K562 (cell line): ENCODE measurements around the gene CXCL5. TPM values are rescaled to one million over a fixed set of nuclear protein-coding genes. Genes with fewer than 3 reads are reported as not detected.

Experiments used
- ATAC-seq: fragments of 200-7000 bp; cut with Tn5 transposase; 3 replicates; pipeline ENCODE4 v1.9.1; 2020; ENCODE audit warnings: moderate library complexity
- BruUV-seq: library from RNA; stranded (reverse); fragments of 400-500 nt; replicated peaks from 2 replicates; lab custom pipeline; 2021; lab: Mats Ljungman, UMichigan
- CTCF ChIA-PET: fragments of 300-600 bp; formaldehyde crosslinking; extraction: SDS; loops from one replicate; lab custom pipeline; 2021; ENCODE audit warnings: low intra/inter-chr PET ratio; lab: Yijun Ruan, JAX
- POLR2A ChIA-PET: fragments of 300-600, 350-650 bp; sonication (Branson Sonifier 250); formaldehyde crosslinking; extraction: SDS; loops from one replicate; lab custom pipeline; 2021; ENCODE audit warnings: antibody characterized with exemption, inconsistent platforms; lab: Yijun Ruan, JAX
- DNase-seq, 4 experiments: peaks; one replicate each; pipeline versions ENCODE4 v3.0.0 to v3.0.0-alpha.2; 2011 to 2018; ENCODE audit warnings: low spot score in 3 of 4, mixed read lengths in 3 of 4; ENCODE audit errors: extremely low read depth in 1 of 4
- FAIRE-seq: peaks from 2 replicates; lab custom pipeline; 2011; peaks lifted over from hg19 to GRCh38; lab: Jason Lieb, UNC
- H2AFZ ChIP-seq: 2 replicates; pipeline ENCODE4 v1.6.0; 2011; ENCODE audit warnings: low read depth, low read length, control low read depth, inconsistent platforms
- H3K27ac ChIP-seq: fragments of 200-600 bp; 3 replicates; pipeline ENCODE4 v1.8.0; 2011; ENCODE audit warnings: low read depth, mild to moderate bottlenecking, control low read depth, inconsistent platforms, low read length, moderate library complexity, mixed read lengths; ENCODE audit errors: extremely low read depth
- H3K27me3 ChIP-seq, 2 experiments: fragments of 300-600 bp in 1 of 2; 2 replicates in 1 of 2; 3 replicates in 1 of 2; pipeline versions ENCODE4 v1.6.0 to v1.8.0; 2011; ENCODE audit warnings: inconsistent platforms in 2 of 2, low read length in 2 of 2, mild to moderate bottlenecking in 1 of 2, mixed read lengths in 1 of 2, moderate library complexity in 1 of 2; ENCODE audit not compliant: control insufficient read depth in 2 of 2, insufficient read depth in 2 of 2
- H3K36me3 ChIP-seq: fragments of 300-600 bp; 3 replicates; pipeline ENCODE4 v1.8.0; 2011; ENCODE audit warnings: mild to moderate bottlenecking, low read length, inconsistent platforms; ENCODE audit not compliant: control insufficient read depth, insufficient read depth
- H3K4me1 ChIP-seq, 2 experiments: fragments of 200-600 bp in 1 of 2; replicated peaks in 1 of 2; 2 replicates in 1 of 2; 3 replicates in 1 of 2; pipeline versions ENCODE4 v1.5.1 to v1.8.0; 2011; ENCODE audit warnings: inconsistent platforms in 2 of 2, low read length in 2 of 2, mild to moderate bottlenecking in 1 of 2, mixed read lengths in 1 of 2, moderate library complexity in 1 of 2; ENCODE audit not compliant: control insufficient read depth in 2 of 2, insufficient read depth in 2 of 2
- H3K4me2 ChIP-seq: 2 replicates; pipeline ENCODE4 v1.6.1; 2011; ENCODE audit warnings: low read length, control low read depth, inconsistent platforms, mixed read lengths; ENCODE audit not compliant: insufficient read depth
- H3K4me3 ChIP-seq: fragments of 200-600 bp; sonication (generic), shearing (Covaris generic); 2 replicates; pipeline ENCODE4 v1.5.1; 2016; ENCODE audit warnings: control low read depth, inconsistent platforms
- H3K79me2 ChIP-seq: fragments of 200-600 bp; 3 replicates; pipeline ENCODE4 v1.8.0; 2011; ENCODE audit warnings: low read length, inconsistent platforms; ENCODE audit not compliant: control insufficient read depth, insufficient read depth
- H3K9ac ChIP-seq, 2 experiments: 2 replicates each; pipeline versions ENCODE4 v1.6.0 to v1.6.1; 2011; ENCODE audit warnings: low read depth in 2 of 2, low read length in 2 of 2, control low read depth in 1 of 2, inconsistent platforms in 1 of 2, mild to moderate bottlenecking in 1 of 2, mixed read lengths in 1 of 2; ENCODE audit not compliant: insufficient read depth in 1 of 2
- H3K9me1 ChIP-seq: one replicate; pipeline ENCODE4 v1.6.0; 2011; ENCODE audit warnings: inconsistent platforms, mild to moderate bottlenecking, low read length, moderate library complexity; ENCODE audit not compliant: control insufficient read depth, insufficient read depth
- H3K9me3 ChIP-seq: replicated peaks from 2 replicates; pipeline ENCODE4 v1.5.1; 2011; ENCODE audit warnings: low read depth, low read length, inconsistent platforms; ENCODE audit not compliant: control insufficient read depth, insufficient read depth
- H4K20me1 ChIP-seq: replicated peaks from 2 replicates; pipeline ENCODE4 v1.6.1; 2011; ENCODE audit warnings: low read length, inconsistent platforms, mixed read lengths; ENCODE audit not compliant: control insufficient read depth, insufficient read depth
- AFF1 ChIP-seq, 2 experiments: fragments of 450-650 bp; IDR thresholded peaks; 2 replicates each; pipeline ENCODE4 v1.6.1; 2018; ENCODE audit warnings: mild to moderate bottlenecking in 2 of 2, low read depth in 1 of 2; ENCODE audit not compliant: partially characterized antibody in 2 of 2
- E2F5 ChIP-seq: sonication (generic); formaldehyde crosslinking; IDR thresholded peaks from 2 replicates; pipeline ENCODE4 v1.8.0; 2022; ENCODE audit warnings: mild to moderate bottlenecking, missing genetic modification reagents
- HDAC1 ChIP-seq, 2 experiments: fragments of 450-650 bp; IDR thresholded peaks; 2 replicates each; pipeline ENCODE4 v1.6.1; 2016 to 2017; ENCODE audit warnings: inconsistent platforms in 1 of 2, mild to moderate bottlenecking in 1 of 2, moderate library complexity in 1 of 2
- HNRNPK ChIP-seq: fragments of 200-400 bp; formaldehyde crosslinking; IDR thresholded peaks from one replicate; pipeline ENCODE4 v1.6.1; 2018; ENCODE audit warnings: mild to moderate bottlenecking, low read depth, low read length; ENCODE audit not compliant: poor library complexity, severe bottlenecking
- MTA2 ChIP-seq: fragments of 450-650 bp; IDR thresholded peaks from 2 replicates; pipeline ENCODE4 v1.6.1; 2016; ENCODE audit warnings: low read depth
- SMARCB1 ChIP-seq: IDR thresholded peaks from 2 replicates; pipeline ENCODE4 v1.6.1; 2011; ENCODE audit warnings: improper control_type of control experiment, low read depth; ENCODE audit not compliant: insufficient read length
- SP2 ChIP-seq: IDR thresholded peaks from 2 replicates; pipeline ENCODE4 v1.6.1; 2011; ENCODE audit warnings: mild to moderate bottlenecking, low read depth, low read length, moderate library complexity; ENCODE audit not compliant: poor library complexity, severe bottlenecking; ENCODE audit errors: extremely low read depth
- TFAM ChIP-seq: fragments of 250-450 bp; sonication (Bioruptor Pico); conservative IDR thresholded peaks from 2 replicates; pipeline ENCODE4 v1.5.0; 2021; ENCODE audit warnings: mild to moderate bottlenecking, moderate library complexity
- ZBED1 ChIP-seq: IDR thresholded peaks from 2 replicates; pipeline ENCODE4 v1.6.1; 2014
- ZBTB7A ChIP-seq: IDR thresholded peaks from 2 replicates; pipeline ENCODE4 v1.6.1; 2011; ENCODE audit warnings: low read depth, mild to moderate bottlenecking, low read length, moderate library complexity, borderline replicate concordance; ENCODE audit not compliant: control insufficient read depth
- ZHX1 ChIP-seq: fragments of 150-350 bp; conservative IDR thresholded peaks from 2 replicates; pipeline ENCODE4 v1.6.1; 2014; ENCODE audit warnings: low read length
- ZNF232 ChIP-seq: sonication (generic); formaldehyde crosslinking; IDR thresholded peaks from 2 replicates; pipeline ENCODE4 v1.8.0; 2022; ENCODE audit warnings: mild to moderate bottlenecking, missing genetic modification reagents
- ZNF445 ChIP-seq: fragments of 250-450 bp; sonication (Bioruptor Pico); IDR thresholded peaks from 2 replicates; pipeline ENCODE4 v1.4.0; 2020; ENCODE audit warnings: low read depth, mild to moderate bottlenecking, moderate library complexity
- ZZZ3 ChIP-seq: fragments of 450-650 bp; IDR thresholded peaks from 2 replicates; pipeline ENCODE4 v1.6.1; 2016; ENCODE audit warnings: antibody characterized with exemption, mild to moderate bottlenecking, moderate library complexity
- WGBS: fragments of 100-300 bp; shearing (Covaris generic); methylation state at CpG from one replicate; pipeline ENCODE4 v1.1.6; 2016; ENCODE audit warnings: low coverage, mixed read lengths; ENCODE audit not compliant: insufficient coverage; ENCODE audit errors: missing lambda C conversion rate; 5-methylcytosine and 5-hydroxymethylcytosine counted together
- in situ Hi-C: fragments of 300-500 bp; cut with MboI; formaldehyde crosslinking; loops from 4 replicates; pipeline ENCODE4 v1.15.0; 2018; ENCODE audit warnings: inconsistent platforms, mixed read lengths
- intact Hi-C: fragments of 100-400 bp; cut with micrococcal nuclease; formaldehyde crosslinking; loops from 2 replicates; pipeline ENCODE4 v1.14.2; 2022
- polyA plus RNA-seq, 8 experiments: library from polyadenylated mRNA; depleted of rRNA in 4 of 8; stranded (reverse) in 5 of 8; unstranded in 3 of 8; fragments of >200 nt; fragmentation: Nextera tagmentation in 2 of 8; fragmentation: Illumina TruSeq in 1 of 8; extraction: Ambion mirVana in 2 of 8; extraction: Trizol in 1 of 8; gene quantifications; 2 replicates each; pipeline versions ENCODE4 v1.2.1 to v1.2.3, GENCODE V29; 2011 to 2014; ENCODE audit warnings: inconsistent platforms in 1 of 8, missing spikeins in 1 of 8
- total RNA-seq, 7 experiments: library from RNA; depleted of rRNA in 6 of 7; stranded (reverse); fragments of >200 nt in 6 of 7; fragmentation: Illumina TruSeq in 2 of 7; extraction: Trizol in 2 of 7; gene quantifications; 2 replicates each; pipeline versions ENCODE4 v1.2.1 to v1.2.3, GENCODE V29; 2011 to 2021; ENCODE audit warnings: low replicate concordance in 1 of 7

The CXCL5 gene
- total and polyA plus RNA-seq, 9 of the 15 experiments (the other 6 are each of a cell fraction or from before 2014, with no cell fraction given): not detected

GRCh38 chr4:74015126-74015780, 16.8 kb upstream of the CXCL5 start:
- ATAC-seq (no peak; the same call in 1 of the 3 replicates), DNase-seq (no peak), FAIRE-seq (no peak)
- Histone ChIP-seq H3K36me3 (no peaks in the 10 kb centered on the region), H3K4me2 (no peak overlapping the region), H3K27ac (no peak overlapping the region), H3K9me3 (no peaks in the 10 kb centered on the region), H2AFZ (no peak overlapping the region), H3K27me3 (no peaks in the 10 kb centered on the region), H3K4me1 (no peaks in the 10 kb centered on the region; a peak in 1 of 5 replicates), H3K4me3 (no peak overlapping the region), H3K9ac (no peak overlapping the region), H4K20me1 (no peaks in the 10 kb centered on the region), H3K9me1 (no peaks in the 10 kb centered on the region), H3K79me2 (no peaks in the 10 kb centered on the region)
- intact Hi-C loops (no loop called here), in situ Hi-C loops (no loop called here)
- BruUV-seq: no TSS peak
- POLR2A ChIA-PET: interaction anchor here (0.9 kb wide), 1 partner anchor 8 kb away, joined by 3 read pairs; no protein-coding TSS in a partner anchor
- CTCF ChIA-PET: no interaction called here
- WGBS: 71% methylated on average over 3 of the region's 3 CpGs
- TF ChIP-seq ZNF445 (no peak), ZNF232 (CRISPR knock-in tag) (no peak), AFF1 (IDR thresholded peaks at IDR 0.05; ENCODE audit: low read depth in 1 of 2, partially characterized antibody in 2 of 2) (no peak), ZZZ3 (no peak), HNRNPK (no peak), MTA2 (no peak), E2F5 (CRISPR knock-in tag) (no peak), SMARCB1 (no peak), SP2 (no peak), ZHX1 (no peak), HDAC1 (IDR thresholded peaks at IDR 0.05) (no peak), ZBTB7A (no peak), ZBED1 (no peak), TFAM (no peak)
